AG09309 (cell line): ENCODE data around the gene OAS3.

Experiments
- DNase-seq: peaks from one replicate; pipeline ENCODE4 v3.0.0-alpha.2; 2010; ENCODE audit warnings: low read depth
- H3K4me3 ChIP-seq: 2 replicates; pipeline ENCODE4 v1.5.1; 2011; ENCODE audit warnings: mild to moderate bottlenecking, low read depth, low read length, moderate library complexity; ENCODE audit not compliant: control insufficient read depth
- CTCF ChIP-seq: IDR thresholded peaks from 2 replicates; pipeline ENCODE4 v1.5.1; 2011; ENCODE audit warnings: mild to moderate bottlenecking, low read depth, low read length, inconsistent platforms; ENCODE audit not compliant: insufficient read depth, control insufficient read depth; ENCODE audit errors: missing control alignments

The OAS3 gene

DNA sequence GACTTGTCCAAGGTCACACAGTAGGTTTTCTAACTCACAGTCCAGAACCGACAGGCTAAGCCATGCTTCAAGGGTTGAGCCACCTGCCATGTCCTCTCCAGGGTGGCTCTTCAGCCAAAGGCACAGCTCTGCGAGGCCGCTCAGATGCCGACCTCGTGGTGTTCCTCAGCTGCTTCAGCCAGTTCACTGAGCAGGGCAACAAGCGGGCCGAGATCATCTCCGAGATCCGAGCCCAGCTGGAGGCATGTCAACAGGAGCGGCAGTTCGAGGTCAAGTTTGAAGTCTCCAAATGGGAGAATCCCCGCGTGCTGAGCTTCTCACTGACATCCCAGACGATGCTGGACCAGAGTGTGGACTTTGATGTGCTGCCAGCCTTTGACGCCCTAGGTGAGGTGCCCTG is 27.4 kb downstream of the OAS3 start:
- no peak for TF ChIP-seq CTCF
- no peak overlapping the region for H3K4me3 ChIP-seq
- no peak for DNase-seq

DNA sequence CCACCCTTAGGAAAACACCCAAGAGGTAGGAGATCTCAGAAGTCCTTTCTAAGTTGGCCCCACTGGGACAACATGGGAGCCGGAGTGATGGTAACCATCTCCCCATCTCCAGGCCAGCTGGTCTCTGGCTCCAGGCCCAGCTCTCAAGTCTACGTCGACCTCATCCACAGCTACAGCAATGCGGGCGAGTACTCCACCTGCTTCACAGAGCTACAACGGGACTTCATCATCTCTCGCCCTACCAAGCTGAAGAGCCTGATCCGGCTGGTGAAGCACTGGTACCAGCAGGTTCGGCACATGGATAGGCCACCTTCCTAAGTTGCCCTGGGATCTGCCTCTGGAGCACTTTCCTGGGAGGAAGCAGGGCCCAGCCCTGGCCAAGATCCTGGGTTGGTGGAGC is 29.0 kb downstream of the OAS3 start:
- H3K4me3 ChIP-seq: no peak overlapping the region
- no peak for DNase-seq
- no peak for TF ChIP-seq CTCF

DNA sequence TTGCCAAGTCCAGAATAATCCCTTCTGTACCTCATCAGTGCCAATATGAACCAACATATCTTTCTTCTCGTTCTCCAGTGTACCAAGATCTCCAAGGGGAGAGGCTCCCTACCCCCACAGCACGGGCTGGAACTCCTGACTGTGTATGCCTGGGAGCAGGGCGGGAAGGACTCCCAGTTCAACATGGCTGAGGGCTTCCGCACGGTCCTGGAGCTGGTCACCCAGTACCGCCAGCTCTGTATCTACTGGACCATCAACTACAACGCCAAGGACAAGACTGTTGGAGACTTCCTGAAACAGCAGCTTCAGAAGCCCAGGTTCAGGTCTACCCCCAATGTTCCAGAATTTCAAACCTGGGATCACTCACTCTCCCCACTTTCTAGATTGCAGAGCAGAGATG is 29.6 kb downstream of the OAS3 start:
- no peak overlapping the region for H3K4me3 ChIP-seq
- no peak for DNase-seq
- no peak for TF ChIP-seq CTCF

DNA sequence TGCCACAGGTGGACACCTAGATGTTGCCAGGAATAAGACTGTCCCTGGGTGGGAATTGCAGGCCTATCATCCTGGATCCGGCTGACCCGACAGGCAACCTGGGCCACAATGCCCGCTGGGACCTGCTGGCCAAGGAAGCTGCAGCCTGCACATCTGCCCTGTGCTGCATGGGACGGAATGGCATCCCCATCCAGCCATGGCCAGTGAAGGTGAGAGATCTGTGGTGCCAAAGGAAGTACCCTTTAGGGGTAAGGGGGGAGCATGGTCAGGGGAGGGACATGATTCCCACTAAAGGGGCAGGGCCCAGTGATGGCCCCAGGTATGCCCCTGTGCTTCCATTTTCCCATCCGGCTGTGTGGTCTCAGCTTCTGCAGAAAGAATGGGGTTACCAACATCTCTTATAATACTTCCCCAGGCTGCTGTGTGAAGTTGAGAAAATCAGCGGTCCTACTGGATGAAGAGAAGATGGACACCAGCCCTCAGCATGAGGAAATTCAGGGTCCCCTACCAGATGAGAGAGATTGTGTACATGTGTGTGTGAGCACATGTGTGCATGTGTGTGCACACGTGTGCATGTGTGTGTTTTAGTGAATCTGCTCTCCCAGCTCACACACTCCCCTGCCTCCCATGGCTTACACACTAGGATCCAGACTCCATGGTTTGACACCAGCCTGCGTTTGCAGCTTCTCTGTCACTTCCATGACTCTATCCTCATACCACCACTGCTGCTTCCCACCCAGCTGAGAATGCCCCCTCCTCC is 31.5 kb downstream of the OAS3 start:
- TF ChIP-seq CTCF: no peak
- H3K4me3 ChIP-seq: no peak overlapping the region
- DNase-seq: no peak

GRCh38 chr12:112970391-112970790 is 32.1 kb downstream of the OAS3 start:
- no peak for DNase-seq
- no peak overlapping the region for H3K4me3 ChIP-seq
- TF ChIP-seq CTCF: no peak

- no peak for DNase-seq
- no peak for TF ChIP-seq CTCF
These were observed 33.0 kb downstream of the OAS3 start for GRCh38 chr12:112971248-112971647.

More at GRCh38 chr12:112971248-112971647, 33.0 kb downstream of the OAS3 start:
- H3K4me3 ChIP-seq: no peak overlapping the region
